ENCODE measurements around the gene ARPC2. TPM values are rescaled to one million over a fixed set of nuclear protein-coding genes. Genes with fewer than 3 reads are reported as not detected.

ARPC2 gene
- total and polyA plus RNA-seq, 10 of the 15 experiments (the other 5 are each of a cell fraction or from before 2014, with no cell fraction given), result 440 to 980 (median 709) TPM

DNA sequence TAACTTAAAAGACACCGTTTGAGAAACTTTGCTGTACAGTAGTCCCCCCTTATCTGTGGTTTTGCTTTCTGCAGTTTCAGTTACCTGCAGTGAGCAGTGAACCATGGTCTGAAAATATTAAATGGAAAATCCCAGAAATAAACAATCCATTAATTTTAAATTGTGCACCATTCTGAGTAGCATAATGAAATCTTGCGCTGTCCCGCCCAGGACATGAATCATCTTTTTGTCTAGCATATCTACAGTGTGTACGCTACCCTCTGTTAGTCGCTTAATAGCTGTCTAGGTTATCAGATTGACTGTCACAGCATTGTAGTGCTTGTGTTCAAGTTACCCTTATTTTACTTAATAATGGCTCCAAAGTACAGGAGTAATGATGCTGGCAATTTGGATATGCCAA lies 6.1 kb downstream of the ARPC2 start:
- Histone ChIP-seq H3K9me3 (replicated peaks; ENCODE audit: control insufficient read depth, insufficient read depth, low read length) (no peaks in the 10 kb centered on the region), H3K79me2 (ENCODE audit: control insufficient read depth, insufficient read depth, low read length) (peaks cover 81% of the 10 kb centered on the region), H3K9ac (ENCODE audit: control insufficient read depth, insufficient read depth, low read length) (peak overlapping the region; percentile 18; the same call in 1 of the 2 replicates), H3K36me3 (ENCODE audit: control insufficient read depth in 2 of 2, insufficient read depth in 2 of 2, low read length in 1 of 2) (peaks cover 5 to 37% of the 10 kb centered on the region in 2 experiments), H3K4me1 (ENCODE audit: control insufficient read depth, insufficient read depth, low read length) (peaks cover 27% of the 10 kb centered on the region), H3K27me3 (replicated peaks in 1 of 2; ENCODE audit: control insufficient read depth in 2 of 2, insufficient read depth in 2 of 2, low read length in 1 of 2) (no peaks in the 10 kb centered on the region), H3K27ac (ENCODE audit: control insufficient read depth, insufficient read depth) (no peak overlapping the region), H3K4me2 (ENCODE audit: control insufficient read depth, insufficient read depth) (peak overlapping the region; percentile 94), H4K20me1 (ENCODE audit: control insufficient read depth, insufficient read depth) (peaks cover 18% of the 10 kb centered on the region), H2AFZ (ENCODE audit: control insufficient read depth, low read depth, low read length) (no peak overlapping the region), H3K4me3 (peak overlapping the region; percentile 93)
- 3% methylated on average over 5 of the region's 5 CpGs for WGBS (ENCODE audit: insufficient coverage, insufficient replicate concordance, low lambda C conversion rate, missing lambda C conversion rate)
- FAIRE-seq (no peak), DNase-seq (ENCODE audit: low read depth, low spot score) (no peak), ATAC-seq (peak; percentile 49)
- intact Hi-C loops (cut with micrococcal nuclease; ENCODE audit: unreplicated experiment) (no loop called here), in situ Hi-C loops (cut with MboI) (no loop called here)
- ChIA-PET CTCF (interaction anchor here (1.0 to 5.7 kb wide), 3 partner anchors 7 to 34 kb away, joined by 3 to 58 read pairs (median 8); no protein-coding TSS in a partner anchor), POLR2A (interaction anchor here (8.8 kb wide), 1 partner anchor 6 kb away, joined by 98 read pairs; no protein-coding TSS in a partner anchor), SMC1A (ENCODE audit: uncharacterized antibody, unreplicated experiment) (interaction anchor here (1.2 to 1.5 kb wide), 4 partner anchors 18 to 36 kb away, joined by 3 to 4 read pairs (median 3); no protein-coding TSS in a partner anchor), RAD21 (ENCODE audit: unreplicated experiment) (interaction anchor here (1.3 kb wide), 1 partner anchor 50 kb away, joined by 3 read pairs; no protein-coding TSS in a partner anchor)
- TF ChIP-seq RUNX3 (IDR thresholded peaks at IDR 0.05; ENCODE audit: low read length) (peak; percentile 80), FOXM1 (IDR thresholded peaks at IDR 0.05; ENCODE audit: low read depth, low read length) (0 out of 2 replicates have a peak, but pooled peaks have one; percentile 36), ASH2L (IDR thresholded peaks at IDR 0.05; ENCODE audit: borderline replicate concordance, low read depth) (no peak), NFIC (IDR thresholded peaks at IDR 0.05; ENCODE audit: low read depth, low read length) (0 out of 2 replicates have a peak, but pooled peaks have one; percentile 28), SMAD5 (IDR thresholded peaks at IDR 0.05; ENCODE audit: low read depth) (peak; percentile 16; the same call in 1 of the 2 replicates), ETV6 (conservative IDR thresholded peaks at IDR 0.05 in 1 of 2, IDR thresholded peaks at IDR 0.05 in 1 of 2; ENCODE audit: borderline replicate concordance in 1 of 2, low read depth in 1 of 2) (peak in 1 of 2 experiments; percentile 17; a peak in 1 of 4 replicates)
- no TSS peak for BruUV-seq (replicated peaks)

DNA sequence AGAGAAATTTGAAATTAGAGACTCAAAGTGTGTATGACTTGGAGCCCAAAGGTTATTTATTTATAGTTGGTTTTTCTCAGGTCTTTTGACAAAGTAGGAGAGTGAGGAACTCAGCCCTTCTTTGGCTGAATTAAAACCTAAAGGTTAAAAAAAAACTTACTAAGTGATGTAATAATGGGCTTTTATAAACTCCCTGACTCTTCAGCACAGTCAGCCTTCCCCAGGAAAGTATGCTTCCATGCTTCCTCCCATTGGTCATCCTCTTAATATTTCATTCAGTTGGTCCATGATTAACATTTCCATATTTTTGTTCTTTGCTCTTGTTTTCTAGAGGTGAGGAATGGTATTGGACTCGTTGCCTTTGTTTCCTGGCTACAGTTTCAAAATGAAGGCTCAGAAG lies 7.2 kb downstream of the ARPC2 start:
- intact Hi-C loops (cut with micrococcal nuclease; ENCODE audit: unreplicated experiment) (no loop called here), in situ Hi-C loops (cut with MboI) (no loop called here)
- H3K4me2 ChIP-seq (ENCODE audit: control insufficient read depth, insufficient read depth), result no peak overlapping the region; the same call in 1 of the 2 replicates
- H3K9me3 ChIP-seq (replicated peaks; ENCODE audit: control insufficient read depth, insufficient read depth, low read length), result no peaks in the 10 kb centered on the region
- no peak overlapping the region for H3K9ac ChIP-seq (ENCODE audit: control insufficient read depth, insufficient read depth, low read length)
- H4K20me1 ChIP-seq (ENCODE audit: control insufficient read depth, insufficient read depth), result peaks cover 18% of the 10 kb centered on the region
- ChIA-PET CTCF (no interaction called here), RAD21 (ENCODE audit: unreplicated experiment) (no interaction called here), POLR2A (no interaction called here), SMC1A (ENCODE audit: uncharacterized antibody, unreplicated experiment) (interaction anchor here (1.4 kb wide), 1 partner anchor 33 kb away, joined by 3 read pairs; no protein-coding TSS in a partner anchor)
- 0 out of 2 replicates have a peak overlapping the region, but pooled peaks have one; percentile 15 for H3K4me3 ChIP-seq
- H2AFZ ChIP-seq (ENCODE audit: control insufficient read depth, low read depth, low read length), result no peak overlapping the region
- peaks cover 5 to 37% of the 10 kb centered on the region in 2 experiments for H3K36me3 ChIP-seq (ENCODE audit: control insufficient read depth in 2 of 2, insufficient read depth in 2 of 2, low read length in 1 of 2)
- FAIRE-seq (no peak), DNase-seq (ENCODE audit: low read depth, low spot score) (no peak), ATAC-seq (no peak)
- H3K79me2 ChIP-seq (ENCODE audit: control insufficient read depth, insufficient read depth, low read length), result peaks cover 70% of the 10 kb centered on the region
- H3K4me1 ChIP-seq (ENCODE audit: control insufficient read depth, insufficient read depth, low read length), result peaks cover 36% of the 10 kb centered on the region
- no peak overlapping the region for H3K27ac ChIP-seq (ENCODE audit: control insufficient read depth, insufficient read depth)
- WGBS (ENCODE audit: insufficient coverage, insufficient replicate concordance, low lambda C conversion rate, missing lambda C conversion rate), result 0% methylated on average over 1 of the region's 1 CpG
- no TSS peak for BruUV-seq (replicated peaks)
- no peaks in the 10 kb centered on the region for H3K27me3 ChIP-seq (replicated peaks in 1 of 2; ENCODE audit: control insufficient read depth in 2 of 2, insufficient read depth in 2 of 2, low read length in 1 of 2)
- no peak for TF ChIP-seq MTA3 (IDR thresholded peaks at IDR 0.05; ENCODE audit: borderline replicate concordance, low read length)
- no peak for TF ChIP-seq CBX5 (IDR thresholded peaks at IDR 0.05; ENCODE audit: low read depth)
- TF ChIP-seq EED (IDR thresholded peaks at IDR 0.05; ENCODE audit: low read depth), result no peak
- TF ChIP-seq ZZZ3 (IDR thresholded peaks at IDR 0.05; ENCODE audit: control insufficient read depth, insufficient read length, low read depth), result no peak
- TF ChIP-seq, protein P1, sequence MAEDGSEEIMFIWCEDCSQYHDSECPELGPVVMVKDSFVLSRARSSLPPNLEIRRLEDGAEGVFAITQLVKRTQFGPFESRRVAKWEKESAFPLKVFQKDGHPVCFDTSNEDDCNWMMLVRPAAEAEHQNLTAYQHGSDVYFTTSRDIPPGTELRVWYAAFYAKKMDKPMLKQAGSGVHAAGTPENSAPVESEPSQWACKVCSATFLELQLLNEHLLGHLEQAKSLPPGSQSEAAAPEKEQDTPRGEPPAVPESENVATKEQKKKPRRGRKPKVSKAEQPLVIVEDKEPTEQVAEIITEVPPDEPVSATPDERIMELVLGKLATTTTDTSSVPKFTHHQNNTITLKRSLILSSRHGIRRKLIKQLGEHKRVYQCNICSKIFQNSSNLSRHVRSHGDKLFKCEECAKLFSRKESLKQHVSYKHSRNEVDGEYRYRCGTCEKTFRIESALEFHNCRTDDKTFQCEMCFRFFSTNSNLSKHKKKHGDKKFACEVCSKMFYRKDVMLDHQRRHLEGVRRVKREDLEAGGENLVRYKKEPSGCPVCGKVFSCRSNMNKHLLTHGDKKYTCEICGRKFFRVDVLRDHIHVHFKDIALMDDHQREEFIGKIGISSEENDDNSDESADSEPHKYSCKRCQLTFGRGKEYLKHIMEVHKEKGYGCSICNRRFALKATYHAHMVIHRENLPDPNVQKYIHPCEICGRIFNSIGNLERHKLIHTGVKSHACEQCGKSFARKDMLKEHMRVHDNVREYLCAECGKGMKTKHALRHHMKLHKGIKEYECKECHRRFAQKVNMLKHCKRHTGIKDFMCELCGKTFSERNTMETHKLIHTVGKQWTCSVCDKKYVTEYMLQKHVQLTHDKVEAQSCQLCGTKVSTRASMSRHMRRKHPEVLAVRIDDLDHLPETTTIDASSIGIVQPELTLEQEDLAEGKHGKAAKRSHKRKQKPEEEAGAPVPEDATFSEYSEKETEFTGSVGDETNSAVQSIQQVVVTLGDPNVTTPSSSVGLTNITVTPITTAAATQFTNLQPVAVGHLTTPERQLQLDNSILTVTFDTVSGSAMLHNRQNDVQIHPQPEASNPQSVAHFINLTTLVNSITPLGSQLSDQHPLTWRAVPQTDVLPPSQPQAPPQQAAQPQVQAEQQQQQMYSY (CRISPR knock-in tag; IDR thresholded peaks at IDR 0.05), result no peak
- TF ChIP-seq, protein P2, sequence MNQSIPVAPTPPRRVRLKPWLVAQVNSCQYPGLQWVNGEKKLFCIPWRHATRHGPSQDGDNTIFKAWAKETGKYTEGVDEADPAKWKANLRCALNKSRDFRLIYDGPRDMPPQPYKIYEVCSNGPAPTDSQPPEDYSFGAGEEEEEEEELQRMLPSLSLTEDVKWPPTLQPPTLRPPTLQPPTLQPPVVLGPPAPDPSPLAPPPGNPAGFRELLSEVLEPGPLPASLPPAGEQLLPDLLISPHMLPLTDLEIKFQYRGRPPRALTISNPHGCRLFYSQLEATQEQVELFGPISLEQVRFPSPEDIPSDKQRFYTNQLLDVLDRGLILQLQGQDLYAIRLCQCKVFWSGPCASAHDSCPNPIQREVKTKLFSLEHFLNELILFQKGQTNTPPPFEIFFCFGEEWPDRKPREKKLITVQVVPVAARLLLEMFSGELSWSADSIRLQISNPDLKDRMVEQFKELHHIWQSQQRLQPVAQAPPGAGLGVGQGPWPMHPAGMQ (IDR thresholded peaks at IDR 0.05; ENCODE audit: borderline replicate concordance), result no peak

All from GM12878 (cell line).